GM21737 (cell line): ENCODE results near the gene CRYGD.

Experiments used
- ATAC-seq: cut with Tn5 transposase; IDR thresholded peaks from one replicate; pipeline ENCODE4 v1.9.1; 2021; ENCODE audit warnings: mild to moderate bottlenecking, moderate library complexity; ENCODE audit not compliant: unreplicated experiment

CRYGD gene

GRCh38 chr2:208090420-208090819, 33.9 kb downstream of the CRYGD start:
- ATAC-seq: no peak

- no peak for ATAC-seq
Measured at GRCh38 chr2:208086029-208086428, 38.3 kb downstream of the CRYGD start.

GRCh38 chr2:208083807-208084206, 40.5 kb downstream of the CRYGD start:
- ATAC-seq: no peak

GRCh38 chr2:208077276-208077675, 47.0 kb downstream of the CRYGD start:
- no peak for ATAC-seq

GRCh38 chr2:208074610-208075356, 49.5 kb downstream of the CRYGD start:
- ATAC-seq: no peak

- no peak for ATAC-seq
Measured at GRCh38 chr2:208072250-208072892, 52.0 kb downstream of the CRYGD start.
